Islet of Langerhans (tissue), 1 donor: ENCODE measurements around the gene SLC5A9.
"Not testable (repeated sequence)": the region's sequence is repeated elsewhere in the genome, so short reads cannot be mapped to it uniquely, and the experiment has no call there.

ENCODE experiments used
- FAIRE-seq: peaks from one replicate; lab custom pipeline; 2011; peaks lifted over from hg19 to GRCh38; lab: Jason Lieb, UNC

The SLC5A9 gene

DNA sequence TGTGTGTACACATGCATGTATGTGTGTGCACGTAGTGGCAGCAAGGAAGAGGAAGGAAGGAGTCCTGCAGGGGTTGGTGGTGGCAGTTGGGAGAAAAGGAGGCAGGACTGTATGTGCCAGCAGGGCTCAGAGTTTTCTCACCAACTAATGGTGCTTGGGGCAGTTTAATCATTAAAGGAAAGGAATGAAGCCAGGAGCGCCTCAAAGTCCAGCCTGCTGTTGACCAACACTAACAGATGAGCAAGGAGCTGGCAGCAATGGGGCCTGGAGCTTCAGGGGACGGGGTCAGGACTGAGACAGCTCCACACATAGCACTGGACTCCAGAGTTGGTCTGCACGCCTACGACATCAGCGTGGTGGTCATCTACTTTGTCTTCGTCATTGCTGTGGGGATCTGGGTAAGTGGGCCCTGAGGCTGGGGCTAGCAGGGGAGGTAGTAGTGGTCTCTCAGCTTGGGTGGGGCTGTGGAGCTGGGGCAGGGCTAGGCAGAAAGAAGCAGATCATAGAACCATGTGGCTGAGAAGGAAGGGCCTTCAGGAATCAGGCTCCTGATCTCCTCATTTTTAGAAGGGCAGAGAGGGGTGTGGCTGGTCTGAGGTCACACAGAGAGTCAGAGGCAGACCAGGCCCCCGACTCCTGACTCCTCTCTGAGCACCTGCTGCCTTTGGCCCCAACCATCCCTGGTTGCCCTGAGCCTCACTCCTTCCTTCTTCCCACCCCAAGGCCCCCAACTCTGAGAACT is at the start of gene SLC5A9:
SLC5A9 (plus strand) TSS at position 216 of the 742 bp plus-strand sequence; CDS start at position 237, 21 bp downstream.
- FAIRE-seq = no peak

DNA sequence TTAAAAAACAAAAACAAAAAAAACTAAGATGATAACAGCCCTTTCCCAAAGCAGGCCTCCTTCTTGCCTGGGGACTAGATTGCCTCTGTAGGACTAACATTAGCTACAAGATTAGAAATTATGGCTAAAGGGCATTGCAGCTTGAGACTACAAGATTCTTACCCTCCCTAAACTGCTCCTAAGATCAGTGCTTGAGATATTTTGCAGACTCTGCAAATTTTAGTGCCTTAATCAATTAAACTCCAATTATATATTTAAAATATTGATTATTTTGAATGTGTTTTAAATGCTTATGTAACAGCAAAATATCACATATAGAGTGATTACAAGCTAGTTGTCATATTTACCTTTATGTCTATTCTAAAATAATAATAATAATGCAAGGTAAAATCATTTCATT is 47.4 kb upstream of the SLC5A9 start:
- no peak for FAIRE-seq

DNA sequence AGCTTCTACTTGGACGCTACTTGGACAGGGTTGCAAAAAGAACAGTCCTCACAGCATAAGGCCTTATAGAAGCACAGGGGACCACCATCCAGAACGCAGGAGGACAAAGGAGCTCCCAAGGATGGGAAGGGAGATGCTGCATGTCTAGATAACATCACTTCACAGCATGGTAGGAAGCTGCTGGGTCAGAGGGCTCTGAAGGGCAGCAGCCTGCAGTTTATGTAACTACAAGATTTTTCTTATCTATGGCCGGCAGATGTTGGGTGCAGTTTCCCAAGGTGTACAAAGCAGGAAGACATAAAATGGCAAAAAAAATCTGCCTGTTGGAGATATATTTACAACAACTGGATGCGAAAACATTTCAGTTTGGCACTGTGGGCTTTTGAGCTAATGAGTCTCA is 45.3 kb upstream of the SLC5A9 start:
- no peak for FAIRE-seq

DNA sequence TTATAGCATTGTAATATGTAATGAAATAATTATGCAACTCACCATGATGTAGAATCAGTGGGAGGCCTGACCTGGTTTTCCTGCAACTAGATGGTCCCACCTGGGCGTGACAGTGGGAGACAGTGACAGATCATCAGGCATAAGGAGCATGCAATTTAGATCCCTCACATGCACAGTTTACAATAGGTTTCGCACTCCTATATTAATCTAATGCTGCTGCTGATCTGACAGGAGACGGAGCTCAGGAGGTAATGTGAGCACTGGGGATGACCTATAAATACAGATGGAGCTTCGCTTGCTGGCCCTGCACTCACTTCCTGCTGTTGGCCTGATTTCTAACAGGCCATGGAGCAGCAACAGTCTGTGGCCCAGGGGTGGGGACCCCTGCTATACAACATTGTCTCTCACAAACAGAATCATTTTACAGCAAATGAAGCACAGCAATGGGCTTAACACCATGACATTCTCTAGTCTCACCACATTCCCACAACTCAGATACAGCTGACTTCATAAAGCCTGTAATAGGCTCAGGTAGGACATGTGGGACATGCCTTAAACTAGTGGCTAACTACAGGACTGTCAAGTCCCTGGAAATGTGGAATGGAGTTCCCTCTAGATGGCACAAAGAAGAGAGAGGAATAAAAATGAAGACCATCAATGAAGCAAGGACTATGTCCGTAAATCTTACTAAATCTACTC is 40.7 kb upstream of the SLC5A9 start:
- FAIRE-seq = no peak

DNA sequence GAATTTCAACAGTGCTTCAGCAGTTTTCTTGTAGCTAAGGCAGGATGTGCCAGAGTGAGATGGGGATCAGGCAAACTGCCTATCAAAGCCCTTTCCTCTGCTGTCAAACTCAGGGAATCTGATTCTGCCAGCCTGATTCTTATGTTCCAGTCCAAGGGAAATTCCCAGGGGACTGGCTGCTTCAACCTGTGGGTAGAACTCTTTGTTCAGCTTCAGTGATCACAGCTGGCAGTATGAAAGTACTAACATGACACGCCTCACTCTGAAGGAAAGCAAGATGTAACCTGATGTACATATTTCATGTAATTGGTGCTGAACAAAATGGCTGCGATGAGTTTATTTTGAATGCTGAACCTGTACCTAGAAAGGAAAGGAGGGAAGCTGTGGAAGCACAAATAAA is 40.1 kb upstream of the SLC5A9 start:
- FAIRE-seq = no peak

DNA sequence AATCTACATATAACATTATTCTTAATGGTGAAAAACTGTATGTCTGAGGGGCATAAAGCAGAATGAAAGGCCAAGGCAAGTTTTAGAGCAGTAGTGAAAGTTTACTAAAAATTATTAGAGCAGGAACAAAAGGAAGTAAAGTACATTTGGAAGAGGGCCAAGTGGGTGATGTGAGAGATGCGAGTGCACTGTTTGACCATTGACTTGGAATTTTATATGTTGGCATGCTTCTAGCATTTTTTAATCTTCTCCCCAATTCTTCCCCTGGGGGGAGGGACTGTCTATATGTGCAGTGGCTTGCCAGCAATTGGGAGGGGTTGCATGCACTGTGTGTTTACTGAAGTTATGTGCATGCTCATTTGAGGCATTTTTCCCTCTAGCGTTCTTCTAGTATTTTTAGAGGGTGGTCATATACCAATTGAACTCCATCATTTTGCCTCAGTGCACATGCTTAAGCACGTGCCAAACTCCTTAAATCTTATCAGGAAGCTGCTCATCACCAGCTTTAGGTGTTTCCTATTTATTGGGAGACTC is 36.1 kb upstream of the SLC5A9 start:
- no peak for FAIRE-seq

DNA sequence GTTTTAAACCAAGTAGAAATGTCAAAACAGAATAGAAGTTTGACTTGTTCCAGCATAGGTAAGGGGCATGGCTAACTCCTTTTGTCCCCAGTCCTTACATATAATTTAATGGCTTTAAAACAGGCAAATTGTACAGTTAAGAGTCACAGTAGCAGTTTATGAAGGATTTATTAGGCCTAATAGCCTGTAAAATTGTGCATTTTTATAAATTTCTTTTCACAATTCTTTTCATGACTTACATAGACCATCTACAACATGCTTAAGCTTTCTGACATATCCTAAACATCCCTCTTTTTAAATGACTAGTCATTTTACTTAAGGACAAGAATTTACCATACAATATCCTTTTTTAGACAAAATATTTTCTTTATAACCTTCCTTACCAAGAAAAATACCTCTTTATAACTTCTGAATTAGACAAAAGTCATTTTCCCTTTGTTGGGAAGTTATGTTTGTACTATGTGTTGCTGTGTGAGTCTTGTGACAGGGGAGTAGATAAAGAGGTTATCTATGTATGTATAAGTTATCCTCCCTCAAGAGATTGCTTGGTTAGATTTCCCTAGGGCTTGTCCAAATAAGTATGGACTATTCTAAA is 34.5 kb upstream of the SLC5A9 start:
- FAIRE-seq = no peak

DNA sequence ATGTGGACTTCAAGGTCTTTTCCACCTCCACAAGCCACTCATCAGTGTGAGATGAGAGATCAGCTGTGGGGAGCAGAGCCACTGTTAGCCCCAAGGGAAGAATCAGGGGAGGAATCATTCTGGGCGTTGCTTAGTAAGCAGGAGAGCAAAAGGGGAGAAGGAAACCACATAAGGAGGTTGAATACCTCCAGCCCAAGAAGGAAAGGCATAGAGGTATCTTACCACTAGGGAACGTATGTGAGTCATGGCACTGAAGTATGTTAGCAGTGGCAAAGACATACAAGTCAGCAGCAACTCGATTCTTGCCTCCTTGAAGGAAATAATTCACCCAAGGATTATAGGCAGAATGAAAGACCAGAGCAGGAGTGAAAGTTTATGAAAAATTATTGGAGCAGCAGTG is 31.6 kb upstream of the SLC5A9 start:
- FAIRE-seq = no peak

DNA sequence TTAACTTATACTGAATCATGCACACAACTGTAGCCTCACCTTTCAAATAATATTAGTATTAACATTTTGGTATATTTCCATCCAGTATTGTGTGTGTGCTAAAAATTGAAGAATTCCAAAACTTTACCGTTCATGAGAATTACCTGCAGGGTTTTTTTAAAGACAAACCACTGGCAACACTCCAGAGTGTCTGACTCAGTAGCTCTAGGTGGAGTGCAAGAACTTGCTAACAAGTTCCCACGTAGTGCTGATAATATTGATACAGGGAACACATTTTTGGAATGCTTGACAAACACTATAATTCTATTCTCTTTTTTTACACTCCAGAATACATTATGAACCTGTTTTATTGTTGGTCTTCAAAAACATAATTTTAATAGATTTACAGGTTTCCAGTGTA is 27.7 kb upstream of the SLC5A9 start:
- no peak for FAIRE-seq

DNA sequence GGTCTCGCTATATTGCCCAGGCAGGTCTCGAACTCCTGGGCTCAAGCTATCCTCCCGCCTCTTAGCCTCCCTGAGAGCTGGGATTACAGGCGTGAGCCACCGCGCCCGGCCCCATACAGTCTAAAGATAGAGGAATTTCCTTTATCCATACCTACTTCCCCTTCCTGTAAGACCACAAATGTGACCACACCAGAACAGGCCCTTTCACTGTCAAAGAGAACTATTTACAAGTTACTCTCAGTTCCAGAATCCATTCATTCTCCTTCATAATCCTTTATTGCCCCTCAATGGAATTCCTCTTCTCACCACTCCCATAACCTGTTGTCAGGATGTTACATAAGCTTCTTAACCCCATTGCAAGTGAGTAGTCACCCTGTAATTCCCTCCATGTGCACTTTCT is 26.3 kb upstream of the SLC5A9 start:
- no peak for FAIRE-seq

DNA sequence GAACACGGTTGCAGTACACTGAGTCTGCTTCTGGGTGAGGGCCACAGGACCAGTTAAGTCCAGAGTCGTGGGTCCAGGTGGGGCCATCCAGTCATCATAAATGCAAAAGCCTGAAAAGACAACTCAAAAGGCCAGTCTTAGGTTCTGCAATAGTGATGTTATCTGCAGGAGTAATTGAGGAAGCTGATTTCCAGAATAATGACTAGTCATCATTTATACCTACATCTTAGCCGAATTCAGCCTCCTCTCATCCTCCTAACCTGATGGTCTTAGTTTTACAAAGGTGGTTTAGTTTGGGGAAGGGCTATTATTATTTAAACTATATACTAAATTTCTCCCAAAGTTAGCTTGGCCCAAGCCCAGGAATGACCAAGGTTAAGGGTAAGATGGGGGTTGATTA is 23.5 kb upstream of the SLC5A9 start:
- no peak for FAIRE-seq

DNA sequence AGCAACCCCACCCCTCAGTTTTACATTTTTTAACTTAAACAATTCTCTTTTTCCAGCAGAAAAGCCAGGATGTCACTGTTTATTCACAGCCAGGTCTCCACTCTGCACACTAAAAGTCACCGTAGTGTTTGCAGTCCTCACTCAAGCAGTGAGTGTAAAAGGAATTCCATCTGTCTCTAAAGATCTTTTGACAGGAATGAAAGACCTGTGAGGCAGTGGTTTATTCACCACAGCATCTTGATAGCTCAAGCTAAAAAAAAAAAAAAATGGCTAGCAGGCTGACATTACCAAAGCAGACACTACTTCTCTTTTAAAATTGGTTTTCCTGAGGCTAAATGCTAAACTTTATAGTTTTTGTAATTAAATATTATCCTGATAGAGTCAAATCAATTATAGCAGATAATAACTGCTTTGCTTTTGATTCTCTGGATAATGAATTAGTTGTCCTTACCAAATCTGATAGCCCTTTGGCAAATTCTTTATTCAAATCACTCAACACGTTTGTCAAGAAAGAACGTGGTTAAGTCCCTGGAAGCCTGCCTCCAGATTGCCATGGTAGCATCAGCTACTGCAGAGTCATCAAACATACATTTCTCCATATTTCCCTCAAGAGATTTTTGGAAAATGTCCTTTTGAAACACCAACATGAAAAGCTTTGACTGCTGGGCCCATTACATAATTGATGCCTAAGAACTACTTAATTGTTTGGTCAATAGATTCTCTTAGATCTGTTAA is 22.2 kb upstream of the SLC5A9 start:
- no peak for FAIRE-seq

DNA sequence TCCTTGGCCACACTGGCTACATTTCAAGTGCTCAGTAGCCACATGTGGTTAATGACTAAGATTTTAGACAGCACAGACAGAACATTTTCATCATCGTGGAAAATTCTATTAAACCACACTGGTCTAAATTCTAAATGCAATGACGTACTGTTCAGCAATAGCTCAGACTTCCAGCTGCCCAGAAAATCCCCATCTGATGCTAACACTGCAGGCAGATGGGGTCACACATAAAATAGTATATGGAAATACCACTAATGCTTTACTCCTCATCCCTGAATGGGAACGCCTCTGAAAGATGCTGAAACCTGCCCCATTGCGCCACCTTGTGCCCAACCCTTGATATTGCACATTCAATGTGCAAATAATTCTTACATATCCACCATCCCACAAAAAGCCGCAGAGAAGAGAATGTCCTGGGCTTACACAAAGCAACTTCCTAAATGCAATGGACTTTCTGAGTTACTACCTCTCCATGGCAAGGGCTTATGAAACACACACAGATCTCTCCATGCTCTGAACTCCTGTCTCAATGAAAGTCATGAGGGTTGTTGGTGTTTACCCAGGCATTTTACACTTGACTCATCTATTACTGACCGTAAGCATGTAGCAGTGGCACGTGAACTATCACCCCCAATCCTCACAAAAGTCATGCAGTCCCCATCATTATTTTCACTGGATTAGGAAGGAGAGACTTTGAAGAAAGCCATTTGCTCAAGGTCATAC is 20.3 kb upstream of the SLC5A9 start:
- peak; percentile 90 for FAIRE-seq

DNA sequence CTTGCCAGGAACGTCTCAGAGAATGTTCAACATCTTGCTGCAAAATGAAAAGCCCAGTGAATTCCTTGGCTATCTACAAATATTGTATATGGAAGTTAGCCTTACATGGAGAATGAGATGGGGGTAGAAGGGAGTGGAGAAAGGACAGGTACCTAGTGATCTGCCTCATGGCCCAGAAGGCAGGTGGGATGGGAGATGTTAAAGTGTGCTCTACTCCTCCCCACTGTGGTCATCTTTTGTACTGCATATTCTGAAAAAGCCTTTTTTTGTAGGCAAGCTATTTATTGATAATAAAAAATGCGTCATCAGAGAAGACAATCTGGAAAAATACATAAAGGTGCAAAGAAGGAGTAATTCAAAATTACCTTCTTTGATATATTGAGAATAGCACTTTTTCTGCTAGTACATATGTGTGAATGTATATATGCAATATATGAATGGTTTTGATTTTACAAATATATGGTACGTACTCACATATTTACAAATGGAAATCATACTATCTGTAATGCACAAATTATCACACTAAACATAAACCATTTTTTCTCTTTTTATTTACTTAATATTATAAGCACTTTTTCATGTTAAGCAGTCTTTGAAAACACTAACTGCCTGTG is 19.1 kb upstream of the SLC5A9 start:
- FAIRE-seq = no peak

DNA sequence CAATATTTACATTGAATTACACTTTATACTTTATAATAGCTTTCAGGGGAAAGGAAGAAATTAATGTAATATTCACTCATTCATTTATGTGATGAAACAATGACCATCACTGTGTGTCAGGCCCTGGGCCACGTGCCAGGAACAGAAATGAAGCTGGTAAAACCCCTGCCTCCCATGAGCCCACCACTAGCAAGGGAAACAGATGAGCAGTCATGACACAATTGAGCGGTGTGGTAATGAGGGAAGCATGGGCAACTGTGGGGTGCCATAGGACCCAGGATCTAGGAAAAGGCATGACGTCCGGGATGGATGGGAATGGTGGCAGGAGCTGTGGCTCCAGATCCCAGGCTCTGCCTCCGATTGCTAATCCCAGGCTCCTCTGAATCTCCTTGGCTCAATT is 17.0 kb upstream of the SLC5A9 start:
- no peak for FAIRE-seq

DNA sequence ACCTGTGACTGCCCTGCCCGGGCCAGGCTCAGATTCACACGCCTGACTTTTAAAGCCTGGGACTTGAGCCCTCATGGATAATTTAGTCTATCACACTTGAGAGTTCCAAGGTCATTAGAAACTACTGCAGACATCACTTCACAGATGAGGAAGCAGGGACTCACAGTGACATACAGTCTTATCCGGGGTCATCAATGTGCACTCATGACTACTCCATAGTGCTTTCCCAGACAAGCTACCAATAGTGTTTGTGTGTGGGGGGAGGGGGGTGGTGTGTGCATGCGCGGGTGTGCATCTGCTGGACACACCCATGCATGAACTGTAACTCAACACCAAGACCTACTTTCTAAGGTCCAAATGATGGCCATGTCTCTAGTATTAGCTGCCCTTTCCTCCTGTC is 16.1 kb upstream of the SLC5A9 start:
- FAIRE-seq = no peak

DNA sequence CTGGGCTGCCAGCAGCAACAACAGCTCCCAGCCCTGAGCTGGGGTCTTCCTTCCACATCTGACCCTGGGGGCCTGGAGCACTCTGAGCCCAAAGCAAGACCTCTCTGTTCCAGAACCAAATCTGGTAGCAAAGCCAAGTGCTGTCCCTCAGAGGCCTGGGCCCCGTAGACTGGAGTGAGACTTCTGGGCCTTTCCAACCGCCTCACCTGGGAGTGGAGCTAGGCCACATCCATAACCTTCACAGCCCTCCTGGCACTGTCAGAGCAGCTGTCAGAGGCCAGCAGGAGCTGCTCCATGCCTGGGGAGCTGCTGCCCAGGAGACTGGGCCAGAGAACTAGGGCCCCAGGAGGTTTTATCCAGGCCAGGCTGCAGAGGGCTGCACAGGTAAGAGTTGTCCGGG is 15.4 kb upstream of the SLC5A9 start:
- FAIRE-seq = no peak

DNA sequence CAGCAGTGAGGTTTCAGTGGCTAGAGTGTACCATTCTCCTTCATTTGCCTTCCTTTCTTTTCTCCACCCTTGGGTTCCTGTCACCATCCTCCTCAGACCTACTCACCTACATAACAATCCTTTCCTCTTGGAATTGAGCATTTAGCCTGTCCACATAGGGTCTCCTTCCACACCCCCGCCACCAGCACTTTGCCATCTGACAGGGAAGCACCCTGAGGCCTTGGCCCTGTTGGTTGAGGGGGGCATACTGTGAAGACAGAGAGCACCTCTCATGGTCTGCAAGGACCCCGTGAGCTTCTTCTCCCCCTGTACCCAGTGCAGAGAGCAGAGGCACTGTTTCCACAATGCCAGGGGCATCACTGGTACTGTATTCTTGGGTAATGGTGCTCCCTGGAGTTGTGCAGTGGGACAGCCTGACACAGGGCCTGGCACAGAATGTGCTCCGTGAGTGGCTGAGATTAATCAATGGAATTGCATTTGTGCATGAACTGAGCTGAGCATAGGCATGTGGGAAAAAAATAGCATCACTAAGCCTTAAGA is 14.9 kb upstream of the SLC5A9 start:
- no peak for FAIRE-seq

DNA sequence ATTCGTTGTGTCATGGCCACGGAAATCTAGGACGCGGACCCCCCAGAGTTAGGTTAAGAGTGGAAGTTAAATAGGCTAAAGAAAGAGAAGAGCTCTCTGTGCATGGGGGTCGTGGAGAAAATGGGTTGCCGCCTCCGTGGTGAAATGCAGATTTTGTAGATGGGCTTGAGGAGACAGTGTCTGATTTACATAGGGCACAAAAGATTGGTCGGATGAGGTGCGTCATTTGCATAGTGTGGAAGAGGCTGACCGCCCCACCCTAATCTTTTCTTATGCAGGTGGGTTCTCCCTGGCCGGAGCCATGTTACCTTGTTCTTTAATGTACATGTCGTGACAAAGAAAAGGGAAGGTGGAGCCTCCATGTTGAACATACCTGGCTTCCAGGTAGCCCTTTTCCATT is 14.3 kb upstream of the SLC5A9 start:
- no peak for FAIRE-seq

DNA sequence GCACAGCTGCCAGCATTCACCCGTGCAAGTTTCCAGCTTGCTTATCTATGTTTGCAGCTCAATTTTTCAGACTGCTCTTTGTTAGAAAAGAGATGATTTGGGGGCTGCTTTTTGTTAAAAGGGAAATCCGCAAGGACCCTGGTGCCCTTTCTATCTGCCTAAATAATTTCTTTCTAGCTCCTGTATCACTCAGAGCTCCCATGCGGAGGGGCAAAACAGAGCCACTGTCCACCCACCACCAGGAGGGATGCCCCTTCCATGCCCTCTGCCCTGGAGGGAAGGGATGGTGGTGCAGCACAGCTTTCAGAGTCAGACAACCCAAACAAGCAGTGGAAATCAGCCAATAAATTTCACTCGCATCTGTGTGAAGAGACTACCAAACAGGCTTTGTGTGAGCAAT is 13.9 kb upstream of the SLC5A9 start:
- no peak for FAIRE-seq

DNA sequence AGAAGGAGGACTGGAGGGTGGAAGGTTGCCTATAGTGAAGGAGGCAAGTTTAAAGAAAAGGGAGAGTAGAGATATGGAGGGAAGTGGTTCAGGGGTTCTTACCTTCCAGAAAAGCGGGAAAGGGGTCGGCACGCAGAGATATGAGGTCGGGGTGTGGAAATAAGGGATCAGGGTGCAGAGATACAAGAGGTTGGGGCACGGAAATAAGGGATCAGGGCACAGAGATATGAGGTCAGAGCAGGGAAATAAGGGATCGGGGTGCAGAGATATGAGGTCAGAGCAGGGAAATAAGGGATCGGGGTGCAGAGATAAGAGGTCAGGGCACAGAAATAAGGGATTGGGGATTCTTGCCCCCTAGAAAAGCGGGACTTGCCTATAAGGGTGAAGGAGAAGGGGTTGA is 9.1 kb upstream of the SLC5A9 start:
- not testable (repeated sequence) for FAIRE-seq
